Mesodermal cell (in vitro differentiated cells): Measurements from ENCODE around the gene WASL. TPM values are rescaled to one million over a fixed set of nuclear protein-coding genes. Genes with fewer than 3 reads are reported as not detected.
"Not testable (repeated sequence)": the region's sequence is repeated elsewhere in the genome, so short reads cannot be mapped to it uniquely, and the experiment has no call there.

Experiments
- H3K27ac ChIP-seq: 2 replicates; pipeline ENCODE4 v1.7.0; 2013; ENCODE audit warnings: mild to moderate bottlenecking, low read depth, low read length, moderate library complexity; ENCODE audit not compliant: severe bottlenecking
- H3K36me3 ChIP-seq: 2 replicates; pipeline ENCODE4 v1.7.1; 2013; ENCODE audit warnings: mild to moderate bottlenecking, low read length, moderate library complexity; ENCODE audit not compliant: control insufficient read depth, insufficient read depth
- H3K4me1 ChIP-seq: one replicate; pipeline ENCODE4 v1.7.1; 2013; ENCODE audit warnings: mild to moderate bottlenecking, low read length; ENCODE audit not compliant: insufficient read depth, control insufficient read depth, poor library complexity, severe bottlenecking
- H3K4me3 ChIP-seq: 2 replicates; pipeline ENCODE4 v1.7.0; 2013; ENCODE audit warnings: low read length, control low read depth, mild to moderate bottlenecking; ENCODE audit not compliant: insufficient read depth, poor library complexity, severe bottlenecking; ENCODE audit errors: extremely low read depth
- H3K9me3 ChIP-seq: 2 replicates; pipeline ENCODE4 v1.7.1; 2013; ENCODE audit warnings: mild to moderate bottlenecking, low read length, moderate library complexity; ENCODE audit not compliant: control insufficient read depth
- WGBS, 2 experiments: methylation state at CpG; one replicate each; pipeline ENCODE4 v1.1.5; 2013; ENCODE audit warnings: missing lambda C conversion rate in 2 of 2; ENCODE audit not compliant: insufficient coverage in 2 of 2; 5-methylcytosine and 5-hydroxymethylcytosine counted together
- polyA plus RNA-seq, 2 experiments: library from polyadenylated mRNA; stranded (reverse); fragments of 50-300 nt; gene quantifications; one replicate each; pipeline ENCODE4 v1.2.3, GENCODE V29; 2013

The WASL gene
- polyA plus RNA-seq (2013, experiment 1 of 2) = 37.4 TPM
- polyA plus RNA-seq (2013, experiment 2 of 2) = 40.0 TPM

DNA sequence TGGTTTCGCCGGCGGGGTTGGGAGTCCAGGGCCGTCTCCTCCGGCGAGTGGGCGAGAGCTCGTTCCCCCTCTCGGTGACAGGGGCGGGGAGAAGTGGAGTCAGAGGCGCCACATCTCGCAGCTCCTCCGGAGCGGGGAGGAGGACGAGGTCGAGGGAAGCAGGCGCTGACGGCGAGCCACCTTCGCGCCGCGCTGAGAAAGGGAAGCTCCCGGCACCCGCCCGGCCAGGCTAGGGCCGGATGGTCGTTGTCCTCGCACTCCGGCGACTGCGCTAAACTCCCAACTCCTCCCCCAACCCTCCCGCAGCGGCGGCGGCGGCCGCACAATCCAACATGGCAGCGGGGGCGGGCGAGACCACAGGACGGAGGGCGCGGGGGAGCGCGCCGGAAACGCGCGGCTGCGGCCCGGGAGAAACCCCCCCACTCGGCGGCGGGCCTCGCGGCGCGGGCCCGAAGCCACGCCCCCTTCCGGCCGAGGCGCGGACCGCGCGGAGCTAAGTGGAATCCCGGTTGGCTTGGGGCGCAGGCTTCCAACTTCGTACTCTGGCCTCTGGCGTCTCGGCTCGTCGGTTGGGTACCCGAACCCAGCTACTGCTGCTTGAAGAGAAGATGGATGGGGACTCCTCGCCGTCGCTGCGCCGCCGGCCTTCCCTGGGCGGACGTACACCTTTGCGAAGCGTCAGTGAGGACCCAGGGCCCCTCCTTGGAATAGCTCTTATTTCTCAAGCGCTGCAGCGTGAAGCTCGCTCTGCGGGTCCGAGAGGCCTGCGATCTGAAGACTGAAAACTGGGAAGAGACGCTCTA lies at the start of gene WASL:
Gene WASL (minus strand): TSS at position 270 of the 803 bp plus-strand sequence. CDS start 269 bp downstream, at position 1.
- 0 to 1% methylated on average over 71 to 72 of the region's 93 CpGs for WGBS, 2 experiments
- Histone ChIP-seq H3K4me1 (peaks cover 4% of the 10 kb centered on the region), H3K27ac (peak within 1 kb of the TSS; percentile 98), H3K9me3 (no peaks in the 10 kb centered on the region), H3K36me3 (no peaks in the 10 kb centered on the region), H3K4me3 (peak within 1 kb of the TSS; percentile 63)

DNA sequence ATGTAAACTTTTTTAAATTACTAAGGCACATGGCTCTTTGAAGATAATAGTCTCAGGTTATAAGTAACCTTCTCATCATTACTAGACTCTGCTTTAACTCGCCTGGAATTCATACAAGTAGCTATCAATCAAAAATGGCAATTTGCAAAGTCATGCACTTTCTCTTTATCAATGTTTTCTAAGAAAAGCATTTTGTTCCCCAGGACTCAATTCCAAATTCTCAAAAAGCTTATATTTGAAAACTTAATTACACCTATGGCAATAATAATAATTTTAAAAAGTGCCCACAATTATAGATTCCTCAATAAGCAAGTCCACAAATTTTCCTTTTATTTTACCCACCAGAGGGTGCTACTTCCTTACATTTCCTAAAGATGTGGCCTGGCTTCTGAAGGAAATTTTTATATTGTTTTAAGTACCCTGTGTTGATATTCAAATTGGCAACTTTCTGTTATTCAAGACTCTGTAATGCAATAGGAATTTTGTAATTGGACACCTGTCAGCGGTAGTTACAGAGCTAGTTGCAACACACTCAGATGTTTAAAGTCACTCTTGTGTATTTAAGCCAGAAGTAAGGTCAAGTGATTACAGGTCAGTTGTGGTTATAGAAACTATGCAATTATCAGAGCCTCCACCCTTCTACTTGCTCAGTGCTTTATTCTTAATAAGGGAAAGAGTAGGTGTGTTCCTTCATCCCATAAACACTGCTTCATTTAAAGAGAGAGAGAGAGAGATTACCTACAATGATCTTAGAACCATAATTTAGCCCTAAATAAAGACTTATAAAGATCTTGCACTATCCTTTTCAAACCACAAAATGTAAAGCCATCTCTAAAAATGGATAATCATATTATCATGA lies 49.1 kb upstream of the WASL start:
- no peak overlapping the region for H3K4me3 ChIP-seq
- H3K9me3 ChIP-seq = peaks cover 3% of the 10 kb centered on the region
- no peaks in the 10 kb centered on the region for H3K4me1 ChIP-seq
- no peaks in the 10 kb centered on the region for H3K36me3 ChIP-seq
- H3K27ac ChIP-seq = no peak overlapping the region
- 42 to 47% methylated on average over 2 of the region's 2 CpGs for WGBS, 2 experiments

DNA sequence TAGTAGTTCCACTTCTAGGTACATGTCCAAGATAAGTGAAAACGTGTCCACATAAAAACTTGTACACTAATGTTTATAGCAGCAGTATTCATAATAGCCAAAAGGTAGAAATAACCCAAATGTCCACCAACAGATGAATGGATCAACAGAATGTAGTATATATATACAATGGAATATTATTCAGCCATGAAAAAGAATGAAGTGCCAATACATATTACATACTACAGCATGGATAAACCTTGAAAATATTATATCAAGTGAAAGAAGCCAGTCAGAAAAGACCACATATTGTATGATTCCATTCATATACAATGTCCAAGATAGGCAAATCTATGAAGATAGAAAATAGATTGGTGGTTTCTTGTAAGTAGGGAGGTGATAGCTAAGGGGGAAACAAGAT lies 47.8 kb upstream of the WASL start:
- Histone ChIP-seq H3K36me3 (no peaks in the 10 kb centered on the region), H3K27ac (no peak overlapping the region), H3K9me3 (peaks cover 3% of the 10 kb centered on the region), H3K4me1 (no peaks in the 10 kb centered on the region), H3K4me3 (no peak overlapping the region)
- 80% methylated on average over 1 of the region's 1 CpG; no CpG with 5 or more reads in 1 of the 2 experiments for WGBS, 2 experiments

DNA sequence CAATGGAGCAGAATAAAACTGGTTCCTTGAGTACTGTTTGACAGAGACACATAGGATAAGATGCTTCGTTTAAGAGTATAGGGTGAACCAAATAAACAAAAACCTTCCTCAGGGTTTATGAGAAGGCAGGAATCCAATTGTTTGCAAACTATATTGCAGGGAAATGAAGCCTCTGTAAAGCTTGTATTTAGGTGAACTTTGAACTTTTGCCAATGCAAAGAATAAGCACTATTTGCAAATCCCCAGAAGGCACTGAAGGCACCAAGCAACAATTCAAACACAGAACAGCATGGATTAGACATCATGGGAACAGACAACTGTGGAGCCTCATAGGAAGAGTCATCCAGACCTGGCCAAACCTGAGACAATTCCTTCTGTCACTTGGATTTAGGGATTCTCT lies 47.1 kb upstream of the WASL start:
- no peak overlapping the region for H3K27ac ChIP-seq
- no peaks in the 10 kb centered on the region for H3K4me1 ChIP-seq
- 100% methylated on average over 1 of the region's 1 CpG; no CpG with 5 or more reads in 1 of the 2 experiments for WGBS, 2 experiments
- peaks cover 3% of the 10 kb centered on the region for H3K9me3 ChIP-seq
- H3K4me3 ChIP-seq = no peak overlapping the region
- no peaks in the 10 kb centered on the region for H3K36me3 ChIP-seq

DNA sequence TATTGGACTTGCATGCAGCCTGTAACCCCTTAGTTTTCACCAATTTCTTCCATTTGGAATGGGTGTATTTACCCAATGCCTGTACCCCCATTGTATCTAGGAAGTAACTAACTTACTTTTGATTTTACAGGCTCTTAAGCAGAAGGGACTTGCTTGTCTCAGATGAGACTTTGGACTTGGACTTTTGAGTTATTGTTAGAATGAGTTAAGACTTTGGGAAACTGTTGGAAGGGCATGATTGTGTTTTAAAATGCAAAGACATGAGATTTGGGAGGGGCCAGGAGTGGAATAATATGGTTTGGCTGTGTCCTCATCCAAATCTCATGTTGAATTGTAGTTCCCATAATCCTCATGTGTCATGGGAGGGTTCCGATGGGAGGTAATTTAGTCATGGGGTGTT lies 46.3 kb upstream of the WASL start:
- not testable (repeated sequence) for H3K27ac ChIP-seq

DNA sequence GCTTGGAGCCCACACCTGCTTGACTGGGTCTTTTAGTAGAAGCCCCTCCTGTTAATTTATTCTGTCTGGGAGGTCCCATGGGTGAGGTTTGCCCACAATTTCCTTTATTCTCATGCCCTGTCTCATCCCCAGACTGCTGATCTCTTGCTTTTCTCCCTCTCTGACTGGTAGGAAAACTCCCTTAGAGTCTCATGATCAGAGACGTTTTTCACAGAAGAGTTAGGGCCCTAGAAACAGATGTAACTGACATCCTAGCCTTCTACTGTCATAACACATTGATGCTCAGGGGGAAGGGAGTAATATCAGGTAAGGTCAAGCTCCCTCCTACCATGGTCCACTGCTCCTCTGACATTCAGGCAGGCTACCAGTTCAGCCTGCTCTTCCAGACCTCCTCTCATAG lies 43.7 kb upstream of the WASL start:
- Histone ChIP-seq H3K36me3 (no peaks in the 10 kb centered on the region), H3K4me3 (no peak overlapping the region), H3K9me3 (peaks cover 3% of the 10 kb centered on the region), H3K4me1 (no peaks in the 10 kb centered on the region), H3K27ac (no peak overlapping the region)
- 80% methylated on average over 1 of the region's 1 CpG; no CpG with 5 or more reads in 1 of the 2 experiments for WGBS, 2 experiments

More for the DNA sequence above, 46.3 kb upstream of the WASL start:
- H3K4me1 ChIP-seq, H3K4me3 ChIP-seq, H3K36me3 ChIP-seq, H3K9me3 ChIP-seq: not testable (repeated sequence)
- WGBS, 2 experiments = no CpG with 5 or more reads among the region's 1 CpG

DNA sequence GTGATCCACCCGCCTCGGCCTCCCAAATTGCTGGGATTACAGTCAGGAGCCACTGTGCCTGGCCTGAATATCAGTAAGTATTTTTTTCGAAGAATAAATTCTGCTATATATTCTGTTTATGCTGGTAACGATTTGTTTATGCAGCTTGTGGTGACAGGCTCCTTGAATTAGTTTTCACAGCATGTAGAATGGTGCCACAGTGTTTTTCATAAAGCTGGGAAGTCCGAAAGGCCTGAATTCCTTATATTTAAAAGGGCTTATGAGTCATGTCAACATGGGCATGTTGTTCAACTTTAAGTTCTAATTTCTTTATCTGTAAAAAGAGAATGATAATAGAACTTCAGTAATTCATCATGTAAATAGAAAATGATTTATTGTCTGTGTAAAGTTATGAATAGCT lies 42.2 kb upstream of the WASL start:
- WGBS, 2 experiments = 86 to 92% methylated on average over 3 to 5 of the region's 5 CpGs
- no peak overlapping the region for H3K27ac ChIP-seq
- H3K9me3 ChIP-seq = peaks cover 3% of the 10 kb centered on the region
- no peaks in the 10 kb centered on the region for H3K4me1 ChIP-seq
- H3K36me3 ChIP-seq = no peaks in the 10 kb centered on the region
- H3K4me3 ChIP-seq = no peak overlapping the region

DNA sequence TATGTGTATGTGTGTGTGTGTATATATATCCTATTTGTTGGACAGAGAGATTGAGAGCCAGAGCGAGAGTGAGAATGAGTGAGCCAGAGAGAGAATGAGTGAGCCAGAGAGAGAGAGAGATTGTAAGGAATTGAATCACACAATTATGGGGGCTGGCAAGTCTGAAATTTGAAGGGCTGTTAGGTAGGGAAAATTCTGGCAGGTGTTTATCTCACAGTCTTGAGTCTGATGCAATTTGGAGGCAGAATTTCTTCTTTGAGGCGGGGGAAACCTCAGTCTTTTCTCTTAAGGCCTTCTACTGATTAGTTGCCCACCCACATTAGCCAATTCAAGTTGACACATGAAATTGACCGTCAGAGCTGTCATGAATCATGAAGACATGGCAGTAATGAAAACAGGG lies 41.0 kb upstream of the WASL start:
- no peaks in the 10 kb centered on the region for H3K4me1 ChIP-seq
- H3K4me3 ChIP-seq = no peak overlapping the region
- H3K36me3 ChIP-seq = no peaks in the 10 kb centered on the region
- H3K27ac ChIP-seq = no peak overlapping the region
- H3K9me3 ChIP-seq = peaks cover 3% of the 10 kb centered on the region
- WGBS, 2 experiments = 100% methylated on average over 2 of the region's 3 CpGs; no CpG with 5 or more reads in 1 of the 2 experiments

DNA sequence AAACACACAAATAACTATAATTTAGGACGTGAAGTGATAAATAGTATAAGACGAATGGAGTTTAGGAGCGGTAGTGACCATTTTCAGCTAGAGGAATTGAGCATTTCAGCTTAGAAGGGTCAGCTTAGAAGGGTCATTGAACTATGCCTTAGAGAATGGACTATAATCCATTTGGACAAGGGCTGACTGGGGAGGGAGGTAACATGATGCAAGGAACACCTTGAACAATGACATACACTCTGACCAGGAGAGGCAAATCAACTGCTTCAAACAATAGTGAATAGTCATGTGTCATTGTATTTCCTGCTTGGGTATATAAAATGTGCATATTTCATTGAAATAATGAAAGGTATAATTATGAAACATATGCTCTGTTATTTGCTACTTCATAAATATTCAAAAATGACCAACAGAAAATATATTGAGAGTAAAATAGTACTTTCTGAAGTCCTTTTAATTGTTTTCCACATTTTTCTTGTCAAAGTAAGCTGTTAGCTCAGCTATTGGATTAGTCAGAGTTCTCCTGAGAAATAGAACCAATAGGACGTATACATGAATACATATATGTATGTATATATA lies 40.5 kb upstream of the WASL start:
- H3K36me3 ChIP-seq = no peaks in the 10 kb centered on the region
- 82% methylated on average over 3 of the region's 4 CpGs; no CpG with 5 or more reads in 1 of the 2 experiments for WGBS, 2 experiments
- no peaks in the 10 kb centered on the region for H3K4me1 ChIP-seq
- no peaks in the 10 kb centered on the region for H3K9me3 ChIP-seq
- H3K27ac ChIP-seq = no peak overlapping the region
- no peak overlapping the region for H3K4me3 ChIP-seq

DNA sequence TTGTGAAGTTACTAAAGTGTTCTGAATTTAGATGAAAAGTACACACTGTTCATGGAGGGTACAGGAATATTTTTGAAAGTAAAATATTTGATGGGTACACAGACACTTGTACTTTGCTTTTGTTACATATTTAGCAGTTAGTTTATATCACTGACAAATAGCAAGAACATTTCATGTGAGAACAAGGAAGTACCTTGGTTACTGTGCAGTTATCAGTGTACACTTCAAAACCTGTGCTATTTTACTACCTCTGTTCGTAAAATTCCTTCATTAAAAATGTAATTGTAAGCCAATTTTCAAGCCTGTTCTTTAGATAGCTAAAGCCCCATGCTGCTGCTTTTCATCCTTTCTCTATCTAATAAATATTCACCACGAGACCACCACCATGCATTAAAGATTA lies 39.8 kb upstream of the WASL start:
- Histone ChIP-seq H3K4me1 (no peaks in the 10 kb centered on the region), H3K9me3 (no peaks in the 10 kb centered on the region), H3K4me3 (no peak overlapping the region), H3K27ac (no peak overlapping the region), H3K36me3 (no peaks in the 10 kb centered on the region)
- 100% methylated on average over 1 of the region's 2 CpGs for WGBS, 2 experiments
